Type B pancreatic cell (in vitro differentiated cells): ENCODE results near the gene CD4. TPM values are rescaled to one million over a fixed set of nuclear protein-coding genes. Genes with fewer than 3 reads are reported as not detected.

Experiments
- DNase-seq: peaks from one replicate; pipeline ENCODE4 v3.0.0; 2021; ENCODE audit warnings: mixed read lengths; ENCODE audit not compliant: unreplicated experiment; ENCODE audit errors: extremely low spot score
- H3K27ac Mint-ChIP-seq: 2 replicates; pipeline ENCODE4 v1.8.0; 2021; ENCODE audit warnings: mild to moderate bottlenecking, mixed read lengths
- H3K27me3 Mint-ChIP-seq: 2 replicates; pipeline ENCODE4 v1.8.0; 2021; ENCODE audit warnings: mixed read lengths
- H3K36me3 Mint-ChIP-seq: 2 replicates; pipeline ENCODE4 v1.8.0; 2021; ENCODE audit warnings: mixed read lengths
- H3K4me1 Mint-ChIP-seq: one replicate; pipeline ENCODE4 v1.8.0; 2021; ENCODE audit warnings: mixed read lengths; ENCODE audit not compliant: unreplicated experiment
- H3K4me3 Mint-ChIP-seq: 2 replicates; pipeline ENCODE4 v1.8.0; 2021; ENCODE audit warnings: mild to moderate bottlenecking, mixed read lengths
- H3K9me3 Mint-ChIP-seq: 2 replicates; pipeline ENCODE4 v1.8.0; 2021; ENCODE audit warnings: mixed read lengths
- total RNA-seq: library from RNA; stranded (reverse); gene quantifications from 2 replicates; pipeline ENCODE4 v1.2.1, GENCODE V29; 2021; ENCODE audit warnings: low replicate concordance
- TF ChIP-seq, protein P1 (sequence below): fragments of 200-600 bp; sonication (generic); conservative IDR thresholded peaks from 2 replicates; pipeline ENCODE4 v1.5.0; 2021; ENCODE audit warnings: antibody characterized with exemption, mild to moderate bottlenecking

CD4 gene
- total RNA-seq, 1 donor from 2014 or later: 0.65 TPM

DNA sequence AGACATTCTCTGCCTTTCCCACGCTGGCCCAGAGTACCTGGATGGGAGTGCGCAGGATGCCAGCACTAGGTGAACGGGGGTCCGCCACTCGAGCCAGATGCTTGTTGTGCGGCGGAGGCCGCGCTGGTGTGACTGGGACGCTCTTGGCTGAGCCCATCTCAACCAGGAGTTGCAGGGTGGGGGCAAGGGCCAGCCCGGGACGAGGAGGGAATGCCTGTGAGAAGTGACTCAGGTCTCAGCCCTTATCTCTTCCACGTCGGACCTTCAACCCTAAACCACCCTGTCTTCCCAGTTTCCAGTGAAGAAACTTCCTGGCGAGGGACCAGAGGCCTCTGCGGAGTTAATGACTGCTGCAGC is 61.4 kb downstream of the CD4 start:
- Mint-ChIP-seq H3K4me1 (peaks cover 12% of the 10 kb centered on the region), H3K27ac (peak overlapping the region; percentile 98), H3K27me3 (peaks cover 2% of the 10 kb centered on the region), H3K4me3 (peak overlapping the region; percentile 94), H3K36me3 (peaks cover 22% of the 10 kb centered on the region), H3K9me3 (no peaks in the 10 kb centered on the region)
- DNase-seq: no peak
- TF ChIP-seq, protein P1, sequence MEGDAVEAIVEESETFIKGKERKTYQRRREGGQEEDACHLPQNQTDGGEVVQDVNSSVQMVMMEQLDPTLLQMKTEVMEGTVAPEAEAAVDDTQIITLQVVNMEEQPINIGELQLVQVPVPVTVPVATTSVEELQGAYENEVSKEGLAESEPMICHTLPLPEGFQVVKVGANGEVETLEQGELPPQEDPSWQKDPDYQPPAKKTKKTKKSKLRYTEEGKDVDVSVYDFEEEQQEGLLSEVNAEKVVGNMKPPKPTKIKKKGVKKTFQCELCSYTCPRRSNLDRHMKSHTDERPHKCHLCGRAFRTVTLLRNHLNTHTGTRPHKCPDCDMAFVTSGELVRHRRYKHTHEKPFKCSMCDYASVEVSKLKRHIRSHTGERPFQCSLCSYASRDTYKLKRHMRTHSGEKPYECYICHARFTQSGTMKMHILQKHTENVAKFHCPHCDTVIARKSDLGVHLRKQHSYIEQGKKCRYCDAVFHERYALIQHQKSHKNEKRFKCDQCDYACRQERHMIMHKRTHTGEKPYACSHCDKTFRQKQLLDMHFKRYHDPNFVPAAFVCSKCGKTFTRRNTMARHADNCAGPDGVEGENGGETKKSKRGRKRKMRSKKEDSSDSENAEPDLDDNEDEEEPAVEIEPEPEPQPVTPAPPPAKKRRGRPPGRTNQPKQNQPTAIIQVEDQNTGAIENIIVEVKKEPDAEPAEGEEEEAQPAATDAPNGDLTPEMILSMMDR: no peak

DNA sequence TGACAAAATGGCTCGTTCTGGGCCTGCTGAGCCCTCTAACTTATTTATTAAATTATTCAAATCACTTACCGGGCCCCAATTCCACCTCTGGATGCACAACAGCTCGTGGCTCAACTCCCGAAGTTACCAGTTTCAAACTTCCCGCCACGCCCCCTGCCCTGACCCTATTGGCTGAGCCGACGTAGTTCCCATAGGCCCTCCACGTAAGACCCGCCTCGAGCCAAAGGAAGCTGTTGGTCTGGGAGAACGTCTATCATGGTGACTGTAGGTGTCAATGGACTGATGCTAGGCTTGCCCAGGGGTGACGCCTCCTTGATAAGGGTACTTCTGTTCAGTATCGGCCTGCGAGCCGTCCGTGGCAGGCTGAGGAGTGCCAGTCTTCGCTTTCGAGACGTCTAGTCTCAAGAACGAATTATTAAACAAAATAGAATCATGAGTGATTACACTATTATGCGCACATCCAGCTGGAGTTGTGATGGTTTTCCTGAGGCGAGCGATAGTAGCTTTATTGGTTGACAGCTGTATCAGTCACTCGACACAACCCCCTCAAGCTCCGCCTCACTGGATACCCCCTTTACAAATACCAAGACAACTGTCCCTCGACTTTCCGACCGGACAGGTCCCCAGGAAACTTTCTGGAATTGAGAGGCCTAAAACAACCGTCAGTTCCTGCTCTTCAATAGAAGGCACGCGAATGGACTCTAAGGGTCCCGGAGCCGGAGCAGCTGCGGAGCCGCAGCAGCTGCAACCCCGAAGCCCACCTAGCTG is 62.0 kb downstream of the CD4 start, which contains the start of gene CDCA3:
CDCA3 (minus strand) TSS at position 134 of the 768 bp plus-strand sequence. CDS start 334 bp downstream, outside the sequence.
- TF ChIP-seq, protein P1: no peak
- peaks cover 2% of the 10 kb centered on the region for H3K27me3 Mint-ChIP-seq
- H3K9me3 Mint-ChIP-seq: no peaks in the 10 kb centered on the region
- H3K27ac Mint-ChIP-seq: peak within 1 kb of the TSS; percentile 98
- H3K4me3 Mint-ChIP-seq: peak within 1 kb of the TSS; percentile 94
- peaks cover 12% of the 10 kb centered on the region for H3K4me1 Mint-ChIP-seq
- DNase-seq: peak; percentile 92
- peaks cover 24% of the 10 kb centered on the region for H3K36me3 Mint-ChIP-seq

DNA sequence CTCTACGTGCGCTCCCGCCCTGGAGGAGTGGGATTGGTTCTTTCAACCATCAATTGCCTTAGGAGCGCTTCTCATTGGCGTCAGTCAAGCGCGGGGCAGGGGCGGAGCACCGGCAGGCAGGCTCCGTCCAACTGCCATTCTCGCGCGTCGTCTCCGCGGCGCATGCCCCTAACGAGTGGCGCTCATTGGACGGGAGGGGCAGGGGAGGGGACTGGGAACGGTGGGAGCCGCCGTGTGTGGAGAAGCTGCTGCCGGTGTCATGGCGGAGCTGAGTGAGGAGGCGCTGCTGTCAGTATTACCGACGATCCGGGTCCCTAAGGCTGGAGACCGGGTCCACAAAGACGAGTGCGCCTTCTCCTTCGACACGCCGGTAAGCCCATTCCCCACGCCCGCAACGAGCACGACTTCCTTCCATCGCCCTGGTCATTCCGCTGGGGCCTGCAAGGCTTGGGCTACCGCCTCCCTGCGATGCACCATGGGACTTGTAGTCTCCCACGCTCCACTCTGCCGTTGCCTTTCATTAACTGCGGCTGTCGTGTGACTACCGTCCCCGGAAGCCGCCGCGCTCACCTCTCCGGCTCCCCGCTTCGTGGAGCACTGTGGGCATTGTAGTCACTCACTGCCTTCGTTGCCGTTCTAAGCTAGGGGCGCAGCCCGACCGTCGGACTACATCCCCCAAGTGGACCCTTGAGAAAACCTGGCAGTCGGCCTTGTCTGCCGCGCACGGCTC is 62.8 kb downstream of the CD4 start, which contains the start of gene USP5:
USP5 (plus strand) TSS at position 230 of the 730 bp plus-strand sequence; CDS start at position 260, 30 bp downstream.
- Mint-ChIP-seq H3K4me1 (peaks cover 12% of the 10 kb centered on the region), H3K27ac (peak within 1 kb of the TSS; percentile 98), H3K9me3 (no peaks in the 10 kb centered on the region), H3K4me3 (peak within 1 kb of the TSS; percentile 94), H3K36me3 (peaks cover 20% of the 10 kb centered on the region), H3K27me3 (peaks cover 2% of the 10 kb centered on the region)
- TF ChIP-seq, protein P1: no peak
- DNase-seq: peak; percentile 98

DNA sequence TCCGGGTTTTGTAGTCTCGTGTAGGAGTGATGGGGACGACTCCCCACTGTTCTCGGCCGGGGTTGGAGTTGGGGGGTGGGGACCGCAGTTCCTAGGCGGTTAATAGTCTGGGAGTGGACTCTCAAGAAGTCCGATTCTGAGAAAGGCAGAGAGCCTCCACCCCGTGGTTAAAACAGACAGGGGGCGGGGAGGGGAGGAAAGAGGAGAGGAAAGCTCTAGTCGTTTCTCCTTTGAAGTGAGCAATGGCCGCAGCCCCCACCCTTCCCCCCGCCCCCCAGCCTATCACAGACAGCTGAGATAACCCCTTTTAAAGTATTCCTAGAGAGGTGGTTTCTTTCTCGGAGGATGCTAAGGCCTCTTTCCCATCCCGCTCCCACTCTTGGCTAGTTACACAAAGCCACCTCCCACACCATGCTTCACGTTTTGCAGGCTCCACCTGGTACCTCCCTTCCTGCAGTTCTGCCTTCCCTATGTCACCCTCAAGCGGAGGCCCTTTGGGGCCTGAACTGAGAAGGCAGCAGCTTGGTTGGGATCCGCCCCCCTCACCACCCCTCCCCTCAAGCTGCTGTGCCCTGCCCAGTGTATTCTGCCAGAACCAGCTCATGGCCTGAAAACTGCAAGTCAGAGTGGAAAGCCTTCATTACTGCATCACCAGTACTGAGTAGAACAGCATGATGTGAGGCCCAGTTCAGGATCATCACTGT is 63.5 kb downstream of the CD4 start:
- peak overlapping the region; percentile 98 for H3K27ac Mint-ChIP-seq
- H3K36me3 Mint-ChIP-seq: peaks cover 21% of the 10 kb centered on the region
- H3K4me1 Mint-ChIP-seq: peaks cover 12% of the 10 kb centered on the region
- no peaks in the 10 kb centered on the region for H3K9me3 Mint-ChIP-seq
- TF ChIP-seq, protein P1: no peak
- no peak for DNase-seq
- H3K27me3 Mint-ChIP-seq: peaks cover 2% of the 10 kb centered on the region
- peak overlapping the region; percentile 94 for H3K4me3 Mint-ChIP-seq

DNA sequence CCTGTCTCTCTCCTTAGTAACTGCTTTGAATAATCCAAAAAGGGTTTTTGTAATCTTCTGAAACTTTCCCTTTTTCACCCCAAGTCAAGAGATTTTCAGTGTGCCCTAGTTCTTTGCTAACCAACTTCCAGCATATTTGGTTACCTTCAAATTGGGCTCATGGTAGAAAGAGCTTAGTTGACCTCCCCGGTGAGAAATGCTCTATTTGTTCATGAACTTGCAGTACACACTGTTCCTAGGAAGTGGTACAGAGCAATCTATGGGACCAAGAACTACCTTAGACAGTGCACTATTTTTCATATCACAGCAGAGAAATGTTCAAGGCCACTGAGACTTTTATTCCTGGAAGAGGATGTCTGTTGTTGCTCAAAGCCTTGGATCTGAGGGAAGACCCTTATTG is 64.3 kb downstream of the CD4 start:
- Mint-ChIP-seq H3K27ac (peak overlapping the region; percentile 98), H3K9me3 (no peaks in the 10 kb centered on the region), H3K36me3 (peaks cover 26% of the 10 kb centered on the region), H3K27me3 (peaks cover 2% of the 10 kb centered on the region), H3K4me3 (peak overlapping the region; percentile 94), H3K4me1 (peaks cover 12% of the 10 kb centered on the region)
- TF ChIP-seq, protein P1: no peak
- no peak for DNase-seq
